NCI-H1105 treated with DMSO at 0.1 percent for 48 hours (cell line): Measurements from ENCODE around the gene KNTC1.
A peak's percentile ranks its signal among the peaks of the same experiment; 100 is the strongest.
"Not testable (repeated sequence)": the region's sequence is repeated elsewhere in the genome, so short reads cannot be mapped to it uniquely, and the experiment has no call there.

ENCODE experiments used
- DNase-seq: peaks from one replicate; lab custom pipeline; 2025; lab: John Stamatoyannopoulos, UW

KNTC1 gene

DNA sequence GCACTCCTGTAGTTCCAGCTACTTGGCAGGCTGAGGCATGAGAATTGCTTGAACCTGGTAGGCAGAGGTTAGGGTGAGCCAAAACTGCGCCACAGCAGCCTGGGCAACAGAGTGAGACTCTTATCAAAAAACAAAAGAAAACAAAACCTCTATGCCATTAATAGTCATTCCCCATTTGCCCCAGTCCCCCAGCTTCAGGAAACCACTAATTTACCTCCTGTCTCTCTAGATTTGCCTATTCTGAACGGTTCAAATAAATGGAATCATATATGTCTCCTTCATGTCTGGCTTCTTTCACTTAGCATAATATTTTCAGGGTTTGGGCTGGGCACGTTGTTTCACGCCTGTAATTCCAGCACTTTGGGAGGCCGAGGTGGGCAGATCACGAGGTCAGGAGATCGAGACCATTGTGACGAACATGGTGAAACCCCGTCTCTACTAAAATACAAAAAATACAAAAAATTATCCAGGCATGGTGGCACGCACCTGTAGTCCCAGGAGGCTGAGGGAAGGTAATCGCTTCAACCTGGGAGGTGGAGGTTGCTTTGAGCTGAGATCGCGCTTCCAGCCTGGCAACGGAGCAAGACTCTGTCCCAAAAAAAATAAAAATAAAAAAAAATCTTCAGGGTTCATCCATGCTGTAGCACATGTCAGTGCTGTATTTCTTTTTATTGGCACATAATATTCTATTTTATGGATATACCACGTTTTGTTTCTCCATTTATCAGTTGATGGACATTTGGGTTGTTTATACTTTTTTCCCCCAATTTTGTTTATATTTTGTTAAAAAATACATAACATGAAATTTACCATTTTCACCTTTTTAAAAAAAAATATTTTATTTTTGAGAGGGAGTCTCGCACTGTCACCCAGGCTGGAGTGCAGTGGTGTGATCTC, 31.9 kb downstream of the KNTC1 start:
- DNase-seq: no peak

DNA sequence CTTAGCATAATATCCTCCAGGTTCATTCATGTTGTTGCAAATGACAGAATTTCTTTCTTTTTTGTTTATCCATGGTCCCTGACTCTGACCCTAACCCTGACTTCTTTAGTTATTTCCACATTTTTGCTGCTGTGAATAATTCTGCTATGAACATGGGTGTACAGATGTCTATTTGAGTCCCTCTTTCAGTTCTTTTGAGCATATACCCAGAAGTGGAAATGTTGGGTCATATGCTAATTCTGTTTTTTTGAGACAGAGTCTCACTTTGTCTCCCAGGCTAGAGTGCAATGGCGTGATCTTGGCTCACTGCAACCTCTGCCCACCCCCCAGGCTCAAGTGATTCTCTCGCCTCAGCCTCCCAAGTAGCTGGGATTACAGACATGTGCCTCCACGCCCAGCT, 33.1 kb downstream of the KNTC1 start:
- DNase-seq: no peak

DNA sequence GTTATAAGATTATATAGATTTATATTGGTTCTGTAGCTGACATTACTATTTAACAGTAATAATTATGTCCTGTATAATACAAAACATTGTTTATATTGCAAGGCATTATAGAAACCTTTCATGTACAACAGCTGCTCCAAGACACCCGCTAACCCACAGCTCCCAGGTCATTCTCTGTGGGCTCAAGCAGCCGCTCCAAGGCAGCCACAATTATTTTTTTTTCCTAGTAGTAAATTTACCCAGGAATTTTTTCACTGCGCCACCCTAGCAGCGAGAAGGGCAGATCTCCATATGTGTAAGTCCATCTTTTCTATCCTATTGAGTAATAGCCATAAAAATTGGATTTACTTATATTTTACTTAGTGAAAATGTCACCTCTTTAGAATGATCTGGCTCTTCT, 36.3 kb downstream of the KNTC1 start:
- no peak for DNase-seq

DNA sequence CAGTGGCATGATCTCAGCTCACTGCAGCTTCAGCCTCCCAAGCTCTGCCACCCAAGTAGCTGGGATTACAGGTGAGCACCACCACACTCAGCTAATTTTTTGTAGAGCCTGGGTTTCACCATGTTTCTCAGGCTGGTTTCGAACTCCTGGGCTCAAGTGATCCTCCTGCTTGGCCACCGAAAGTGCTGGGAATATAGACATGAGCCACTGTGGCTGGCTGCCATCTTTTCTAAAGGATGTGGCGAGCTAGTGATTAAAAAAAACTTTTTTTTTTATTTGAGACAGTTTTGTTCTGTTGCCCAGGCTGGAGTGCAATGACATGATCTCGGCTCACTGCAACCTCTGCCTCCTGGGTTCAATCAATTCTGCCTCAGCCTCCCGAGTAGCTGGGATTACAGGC, 39.8 kb downstream of the KNTC1 start:
- not testable (repeated sequence) for DNase-seq

DNA sequence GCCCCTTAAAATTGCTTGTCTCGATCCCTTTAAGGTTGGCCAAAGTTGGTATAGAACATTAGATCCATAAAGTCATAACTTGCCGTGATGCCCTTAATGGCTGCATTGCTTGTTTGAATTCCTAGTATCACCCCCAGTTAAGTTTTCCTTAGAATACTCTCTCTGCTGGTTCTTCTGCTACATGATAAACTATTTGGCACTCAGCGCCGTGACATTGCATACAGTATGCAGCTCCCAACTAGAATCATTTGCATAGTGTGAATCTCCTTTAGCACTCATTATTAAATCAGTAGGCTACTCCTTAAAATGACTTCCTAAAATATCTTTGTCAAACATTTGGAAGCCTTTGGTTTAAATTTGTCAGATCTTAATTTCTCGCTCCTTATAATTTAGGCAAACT, 42.2 kb downstream of the KNTC1 start:
- no peak for DNase-seq

DNA sequence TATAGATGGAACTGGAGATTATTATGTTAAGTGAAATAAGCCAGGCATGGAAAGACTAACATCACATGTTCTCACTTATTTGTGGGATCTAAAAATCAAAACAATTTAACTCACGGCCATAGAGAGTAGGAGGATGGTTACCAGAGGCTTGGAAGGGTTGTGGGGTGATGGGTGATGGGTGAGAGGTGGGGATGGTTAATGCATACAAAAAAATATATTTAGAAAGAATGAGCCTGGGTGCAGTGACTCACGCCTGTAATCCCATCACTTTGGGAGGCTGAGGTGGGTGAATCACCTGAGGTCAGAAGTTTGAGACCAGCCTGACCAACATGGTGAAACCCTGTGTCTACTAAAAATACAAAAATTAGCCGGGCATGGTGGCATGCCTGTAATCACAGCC, 43.0 kb downstream of the KNTC1 start:
- DNase-seq: not testable (repeated sequence)

DNA sequence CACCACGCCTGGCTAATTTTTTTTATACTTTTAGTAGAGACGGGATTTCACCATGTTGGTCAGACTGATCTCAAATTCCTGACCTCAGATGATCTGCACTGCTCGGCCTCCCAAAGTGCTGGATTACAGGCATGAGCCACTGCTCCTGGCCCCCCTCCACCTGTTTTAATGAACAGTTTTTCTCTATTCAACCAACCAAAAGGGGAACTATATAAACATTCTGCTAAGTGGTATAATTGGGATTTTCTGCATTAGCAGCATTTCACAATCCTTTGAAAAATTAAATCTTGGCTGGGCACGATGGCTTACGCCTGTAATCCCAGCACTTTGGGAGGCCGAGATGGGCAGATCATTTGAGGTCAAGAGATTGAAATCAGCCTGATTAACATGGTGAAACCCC, 44.8 kb downstream of the KNTC1 start:
- no peak for DNase-seq

DNA sequence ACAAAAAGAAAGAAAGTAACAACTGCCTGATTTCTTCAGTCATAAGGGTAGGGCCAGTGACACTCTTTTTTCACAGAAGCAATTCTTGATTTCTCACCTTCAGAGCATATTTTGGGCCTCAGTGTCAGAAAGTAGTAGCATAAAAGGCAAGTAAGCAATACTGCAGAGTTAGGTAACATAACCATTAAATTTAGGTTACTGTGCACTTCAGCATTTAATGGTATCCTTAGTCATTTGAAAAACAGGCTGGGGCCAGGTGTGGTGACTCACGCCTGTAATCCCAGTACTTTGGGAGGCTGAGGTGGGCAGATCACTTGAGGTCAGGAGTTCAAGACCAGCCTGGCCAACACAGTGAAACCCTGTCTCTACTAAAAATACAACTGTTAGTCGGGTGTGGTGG, 56.2 kb downstream of the KNTC1 start:
- not testable (repeated sequence) for DNase-seq

DNA sequence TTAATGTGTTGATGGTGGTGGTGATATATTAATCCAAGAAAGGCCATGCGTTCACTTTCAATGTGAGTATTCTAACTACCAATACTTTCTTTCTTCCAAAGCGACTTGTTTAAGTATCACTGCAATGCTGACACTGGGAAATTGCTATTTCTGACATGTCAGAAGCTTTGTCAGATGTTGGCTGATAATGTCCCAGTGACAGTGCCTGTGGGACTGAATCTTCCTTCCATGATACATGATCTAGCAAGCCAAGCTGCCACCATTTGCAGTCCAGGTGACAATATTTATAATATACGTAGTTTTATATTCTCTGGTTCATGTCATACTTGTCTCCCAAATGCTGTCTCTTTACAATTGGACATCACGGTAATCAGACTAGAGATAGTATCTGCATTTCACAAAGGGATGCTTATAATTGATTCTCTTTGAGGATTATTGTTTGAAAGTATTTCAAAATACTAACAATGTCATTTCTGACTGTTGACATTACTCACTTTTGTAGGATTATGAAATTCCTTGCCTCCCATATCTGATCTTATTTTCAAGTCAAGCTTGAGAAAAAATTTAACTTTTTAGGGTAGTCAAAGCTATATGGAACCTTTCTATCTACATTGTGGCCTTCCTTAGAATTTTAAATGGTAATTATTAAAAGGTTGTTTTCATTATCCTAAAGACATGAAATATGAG, 57.3 kb downstream of the KNTC1 start:
- DNase-seq: no peak

DNA sequence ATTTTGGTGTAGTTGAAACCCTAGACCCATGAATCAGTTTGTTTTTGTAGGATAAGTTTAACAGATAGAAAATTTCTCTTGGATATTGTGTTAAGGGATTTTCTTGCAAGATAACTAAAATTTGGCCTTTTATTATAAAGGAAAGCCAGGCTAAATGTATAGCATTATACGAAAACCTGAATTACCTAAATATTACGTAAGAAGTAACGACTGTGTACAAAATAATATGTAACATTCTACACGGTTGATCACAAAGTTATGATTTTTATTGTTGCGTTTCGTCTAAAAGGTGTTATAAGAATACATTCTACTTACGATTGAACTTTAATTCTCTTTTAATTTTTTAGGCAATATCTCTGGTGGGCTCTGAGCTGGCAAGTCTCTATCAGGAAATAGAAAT, 63.9 kb downstream of the KNTC1 start:
- DNase-seq: no peak

DNA sequence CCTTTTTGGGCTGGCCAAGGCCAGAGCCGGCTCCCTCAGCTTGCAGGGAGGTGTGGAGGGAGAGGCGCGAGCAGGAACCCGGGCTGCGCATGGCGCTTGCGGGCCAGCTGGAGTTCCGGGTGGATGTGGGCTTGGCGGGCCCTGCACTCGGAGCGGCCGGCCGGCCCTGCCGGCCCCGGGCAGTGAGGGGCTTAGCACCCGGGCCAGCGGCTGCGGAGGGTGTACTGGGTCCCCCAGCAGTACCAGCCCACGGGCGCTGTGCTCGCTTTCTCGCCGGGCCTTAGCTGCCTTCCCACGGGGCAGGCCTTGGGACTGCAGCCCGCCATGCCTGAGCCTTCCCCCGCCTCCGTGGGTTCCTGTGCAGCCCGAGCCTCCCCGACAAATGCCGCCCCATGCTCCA, 64.9 kb downstream of the KNTC1 start:
- DNase-seq: not testable (repeated sequence)

DNA sequence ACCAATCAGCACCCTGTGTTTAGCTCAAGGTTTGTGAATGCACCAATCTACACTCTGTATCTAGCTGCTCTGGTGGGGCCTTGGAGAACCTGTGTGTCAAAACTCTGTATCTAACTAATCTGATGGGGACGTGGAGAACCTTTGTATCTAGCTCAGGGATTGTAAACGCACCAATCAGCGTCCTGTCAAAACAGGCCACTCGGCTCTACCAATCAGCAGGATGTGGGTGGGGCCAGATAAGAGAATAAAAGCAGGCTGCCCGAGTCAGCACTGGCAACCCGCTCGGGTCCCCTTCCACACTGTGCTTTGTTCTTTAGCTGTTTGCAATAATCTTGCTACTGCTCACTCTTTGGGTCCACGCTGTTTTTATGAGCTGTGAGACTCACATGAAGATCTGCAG, 65.5 kb downstream of the KNTC1 start:
- not testable (repeated sequence) for DNase-seq

DNA sequence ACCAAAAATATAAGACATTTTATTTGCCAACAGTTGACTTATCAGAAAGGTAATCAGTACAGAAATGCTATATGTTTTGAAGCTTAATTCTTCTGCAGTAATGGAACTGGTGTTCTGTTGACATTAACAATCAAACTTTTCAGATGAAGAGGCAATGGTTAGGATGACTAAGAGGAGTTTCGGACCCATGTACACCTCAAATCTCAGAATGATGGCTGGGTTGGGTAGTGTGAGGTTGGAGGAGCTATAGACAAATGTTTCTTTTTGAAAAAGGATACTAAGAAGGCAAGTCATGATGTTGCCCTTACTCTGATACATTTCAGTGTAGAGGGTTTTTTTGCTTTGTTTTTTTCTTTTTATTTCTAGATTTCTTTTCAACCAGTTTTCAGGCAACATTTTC, 66.9 kb downstream of the KNTC1 start:
- no peak for DNase-seq

DNA sequence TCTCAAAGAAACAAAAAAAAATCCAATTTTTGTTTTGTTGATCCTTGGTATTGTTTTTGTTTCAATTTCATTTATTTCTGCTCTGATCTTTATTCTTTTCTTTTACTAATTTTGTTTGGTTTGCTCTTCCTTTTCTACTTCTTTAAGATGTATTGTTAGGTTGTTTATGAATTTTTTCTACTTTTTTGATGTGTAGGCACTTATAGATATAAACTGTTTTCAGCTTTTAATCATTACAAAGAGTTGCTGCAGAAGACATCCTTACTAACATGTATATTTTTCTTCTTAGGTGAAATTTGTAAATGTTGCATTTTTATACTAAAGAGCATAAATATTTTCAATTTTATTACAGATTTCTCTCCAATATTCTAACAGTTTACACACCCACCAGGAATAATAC, 69.8 kb downstream of the KNTC1 start:
- DNase-seq: no peak

DNA sequence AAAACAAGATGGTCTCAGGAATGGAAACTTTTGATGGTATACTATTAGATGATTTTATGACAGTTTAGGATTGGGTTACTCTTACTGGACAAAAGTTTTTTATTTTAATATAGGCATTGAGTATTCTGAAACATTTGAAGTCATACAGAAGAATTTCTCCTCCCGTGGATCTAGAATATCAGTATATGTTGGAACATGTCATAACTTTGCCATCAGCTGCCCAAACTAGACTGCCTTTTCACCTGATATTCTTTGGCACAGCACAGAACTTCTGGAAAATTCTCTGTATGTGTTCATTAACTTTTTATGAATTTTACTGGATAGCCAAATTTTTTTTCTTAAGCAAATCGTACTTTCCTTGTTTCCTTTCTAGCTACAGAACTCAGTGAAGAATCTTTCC, 75.4 kb downstream of the KNTC1 start:
- DNase-seq: no peak

DNA sequence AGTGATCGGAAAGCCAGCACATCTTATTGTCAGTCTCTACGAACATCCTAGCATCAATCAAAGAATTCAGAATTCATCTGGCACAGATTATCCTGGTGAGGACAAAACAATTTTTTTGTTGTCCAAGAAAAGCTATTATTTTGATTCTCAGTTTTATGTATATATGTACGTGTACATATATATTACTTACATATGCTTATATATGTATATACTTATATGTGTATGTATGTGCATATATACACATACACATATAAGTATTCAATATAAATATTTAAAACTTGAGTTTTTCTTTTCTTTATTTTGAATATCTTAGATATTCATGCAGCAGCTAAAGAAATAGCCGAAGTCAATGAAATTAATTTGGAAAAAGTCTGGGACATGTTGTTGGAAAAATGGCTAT, 77.9 kb downstream of the KNTC1 start:
- no peak for DNase-seq

DNA sequence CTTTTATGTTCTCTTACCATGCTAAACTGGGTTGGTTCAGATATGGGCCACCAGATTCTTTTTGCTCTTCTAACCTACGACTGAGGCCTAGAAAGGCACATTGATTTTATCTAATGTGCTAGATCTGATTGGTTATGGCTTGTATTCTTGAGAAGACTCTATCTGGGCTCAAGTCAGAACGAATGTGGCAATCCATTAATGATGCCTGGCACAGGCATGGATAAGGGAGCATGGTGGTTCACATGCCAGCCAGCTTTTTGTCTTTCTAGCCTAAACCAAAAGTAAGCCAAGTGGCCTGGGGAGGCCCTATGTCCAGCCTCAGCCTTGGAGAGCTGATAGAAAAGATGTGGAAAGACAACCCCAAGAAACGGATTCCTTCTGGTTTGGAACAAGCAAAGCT, 82.7 kb downstream of the KNTC1 start:
- DNase-seq: no peak

DNA sequence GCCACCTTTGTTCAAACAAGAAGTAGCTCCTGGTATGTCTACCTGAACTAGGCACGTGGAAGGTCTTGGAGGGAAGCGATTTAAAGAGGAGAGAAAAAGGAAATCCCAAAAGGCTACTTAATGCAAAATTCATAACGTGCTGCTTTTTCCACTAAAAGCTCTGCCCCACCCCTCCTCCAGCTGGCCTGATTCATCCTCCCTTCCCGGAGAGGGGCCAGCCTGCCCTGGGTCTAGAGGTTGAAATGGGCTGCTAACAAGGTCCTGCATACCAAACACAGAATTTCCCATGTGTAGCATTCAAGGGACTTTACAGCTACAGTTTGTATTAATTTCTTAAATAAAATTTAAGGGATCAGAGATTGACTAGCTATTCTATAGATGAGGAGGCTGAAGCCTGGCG, 83.2 kb downstream of the KNTC1 start:
- DNase-seq: no peak

DNA sequence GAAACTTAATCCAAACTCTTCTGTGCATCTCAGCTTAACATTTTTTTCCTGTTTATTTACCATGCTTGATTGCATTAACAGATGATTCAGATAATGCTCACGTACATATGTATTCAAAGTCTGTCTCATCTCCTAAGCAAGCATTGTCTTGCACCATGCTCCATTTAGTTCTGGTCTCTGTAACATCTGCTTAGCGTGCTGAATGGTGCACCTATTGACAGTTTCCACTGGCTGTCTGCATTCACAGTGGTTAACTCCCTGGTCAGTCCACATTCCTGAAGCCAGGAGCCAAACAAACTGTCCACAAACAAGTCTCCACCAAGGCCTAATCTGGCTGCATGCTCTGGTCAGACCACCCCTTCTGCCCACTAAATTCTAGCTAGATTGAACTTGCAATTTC, 83.9 kb downstream of the KNTC1 start:
- no peak for DNase-seq

DNA sequence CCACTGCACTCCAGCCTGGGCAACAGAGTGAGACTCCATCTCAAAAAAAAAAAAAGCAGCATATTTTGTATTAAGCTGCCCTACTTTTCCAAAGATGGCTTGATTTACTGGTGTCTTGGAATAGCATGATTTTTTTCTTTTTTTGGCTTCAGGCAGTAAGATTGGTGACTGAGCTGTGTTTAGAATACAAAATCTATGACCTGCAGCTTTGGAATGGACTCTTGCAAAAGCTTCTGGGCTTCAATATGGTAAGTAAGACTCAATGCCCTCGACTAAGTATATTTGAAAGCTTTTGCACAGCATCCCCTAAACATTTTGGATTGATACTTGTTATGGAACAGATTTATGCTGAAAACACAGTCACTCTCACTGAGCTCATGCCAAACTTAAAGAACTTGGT, 87.8 kb downstream of the KNTC1 start:
- DNase-seq: no peak

DNA sequence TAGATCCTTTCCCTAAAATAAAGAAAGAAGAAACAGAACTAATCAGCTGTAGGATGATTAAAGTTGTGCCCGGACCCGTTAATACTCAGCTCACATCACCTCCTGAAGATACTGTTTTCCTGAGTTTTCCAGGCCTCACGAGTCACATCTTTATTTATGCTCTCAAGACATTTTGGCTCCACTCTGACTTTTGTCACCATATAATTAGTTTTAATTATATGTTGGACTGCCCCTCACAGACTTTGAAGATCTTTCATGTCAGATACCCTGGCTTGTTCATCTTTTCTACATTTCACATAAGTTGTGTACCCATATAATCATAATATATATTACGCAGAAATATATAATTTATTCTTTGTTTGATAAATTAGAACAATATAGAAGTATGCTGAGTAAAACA, 88.7 kb downstream of the KNTC1 start:
- peak; percentile 19 for DNase-seq

DNA sequence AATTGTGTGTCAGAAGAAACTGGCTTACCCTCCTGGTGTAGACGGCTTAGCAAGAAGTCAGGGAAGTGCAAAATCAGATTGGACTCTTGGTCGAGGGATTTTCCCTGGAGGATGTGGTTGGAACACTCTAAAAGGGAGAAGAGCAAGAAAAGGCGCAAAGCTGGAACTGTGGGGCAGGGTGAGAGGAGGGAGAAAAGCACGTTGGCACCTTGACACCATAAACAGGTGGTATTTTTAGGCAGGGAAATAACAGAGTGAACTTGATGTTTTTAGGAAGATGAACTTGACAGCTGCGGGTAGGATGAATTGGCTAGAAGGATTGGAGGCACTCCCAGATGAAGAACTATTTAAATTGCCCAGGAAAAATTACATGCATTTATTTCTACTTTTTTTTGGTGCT, 108.4 kb downstream of the KNTC1 start:
- DNase-seq: no peak

DNA sequence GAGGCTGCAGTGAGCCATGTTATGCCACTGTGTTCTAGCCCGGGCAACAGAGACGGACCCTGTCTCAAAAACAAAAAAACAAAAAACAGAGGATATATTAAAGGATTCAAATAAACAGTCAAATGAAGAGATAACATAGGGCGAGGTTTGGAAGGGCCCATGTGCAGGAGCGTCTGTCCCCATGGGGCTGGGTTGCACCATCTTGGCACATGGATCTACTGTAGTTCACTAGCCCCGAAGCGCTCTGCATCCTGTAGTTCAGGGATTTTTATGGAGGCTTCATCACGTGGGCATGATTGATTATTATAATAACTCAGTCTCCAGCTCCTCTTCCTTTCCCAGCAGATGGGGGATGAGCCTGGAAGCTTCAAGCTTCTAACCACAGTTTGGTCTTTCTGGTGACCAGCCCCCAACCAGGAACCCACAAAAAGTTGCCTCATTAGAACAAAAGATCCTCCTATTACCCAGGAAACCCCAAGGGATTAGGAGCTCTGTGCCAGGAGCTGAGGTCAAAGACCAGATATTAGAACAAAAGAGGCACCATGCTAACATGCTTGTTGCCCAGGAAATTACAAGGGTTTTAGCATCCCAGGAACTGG, 116.3 kb downstream of the KNTC1 start:
- DNase-seq: no peak
